Measurements from ENCODE around the gene RPS6KB2. TPM values are rescaled to one million over a fixed set of nuclear protein-coding genes. Genes with fewer than 3 reads are reported as not detected.
A peak's percentile ranks its signal among the peaks of the same experiment; 100 is the strongest.

Gene RPS6KB2
- total and polyA plus RNA-seq, 10 of the 15 experiments (the other 5 are each of a cell fraction or from before 2014, with no cell fraction given) = 0.39 to 101 (median 58.4) TPM

- no peak for TF ChIP-seq USF2 (IDR thresholded peaks at IDR 0.05; ENCODE audit: borderline replicate concordance, low read depth, low read length)
- no peak for TF ChIP-seq RFX5 (IDR thresholded peaks at IDR 0.05; ENCODE audit: low read depth, low read length)
- TF ChIP-seq POLR2AphosphoS5 (IDR thresholded peaks at IDR 0.05; ENCODE audit: low read length) = 0 out of 2 replicates have a peak, but pooled peaks have one; percentile 5
- no peak for TF ChIP-seq GABPA (IDR thresholded peaks at IDR 0.05; ENCODE audit: low read depth)
- TF ChIP-seq POLR2A (IDR thresholded peaks at IDR 0.05; ENCODE audit: low read depth, low read length) = peak; percentile 70
- no peak for TF ChIP-seq NFXL1 (IDR thresholded peaks at IDR 0.05; ENCODE audit: borderline replicate concordance)
Observed at GRCh38 chr11:67396587-67397389, 31.5 kb upstream of the RPS6KB2 start (continued).

- H4K20me1 ChIP-seq (ENCODE audit: control insufficient read depth, insufficient read depth) = no peaks in the 10 kb centered on the region; the same call in 1 of the 2 replicates
- intact Hi-C loops (cut with micrococcal nuclease; ENCODE audit: unreplicated experiment) (no loop called here), in situ Hi-C loops (cut with MboI) (no loop called here)
- DNase-seq (ENCODE audit: low read depth, low spot score) (no peak), ATAC-seq (no peak), FAIRE-seq (no peak)
- H3K4me3 ChIP-seq = no peak overlapping the region
- H3K27ac ChIP-seq (ENCODE audit: control insufficient read depth, insufficient read depth) = no peak overlapping the region
- ChIA-PET CTCF (interaction anchor here (0.8 kb wide), 1 partner anchor 45 kb away, joined by 3 read pairs; no protein-coding TSS in a partner anchor), POLR2A (no interaction called here), SMC1A (ENCODE audit: uncharacterized antibody, unreplicated experiment) (interaction anchor here (0.9 kb wide), 1 partner anchor 54 kb away, joined by 4 read pairs; no protein-coding TSS in a partner anchor), RAD21 (ENCODE audit: unreplicated experiment) (interaction anchor here (1.5 kb wide), 1 partner anchor 89 kb away, joined by 4 read pairs; no protein-coding TSS in a partner anchor)
- H3K9ac ChIP-seq (ENCODE audit: control insufficient read depth, insufficient read depth, low read length) = no peak overlapping the region
- peaks cover 23 to 30% of the 10 kb centered on the region in 2 experiments for H3K36me3 ChIP-seq (ENCODE audit: control insufficient read depth in 2 of 2, insufficient read depth in 2 of 2, low read length in 1 of 2)
- H2AFZ ChIP-seq (ENCODE audit: control insufficient read depth, low read depth, low read length) = no peak overlapping the region
- H3K79me2 ChIP-seq (ENCODE audit: control insufficient read depth, insufficient read depth, low read length) = peaks cover 37% of the 10 kb centered on the region
- H3K9me3 ChIP-seq (replicated peaks; ENCODE audit: control insufficient read depth, insufficient read depth, low read length) = no peaks in the 10 kb centered on the region; the same call in 2 of the 3 replicates
- no peak overlapping the region for H3K4me2 ChIP-seq (ENCODE audit: control insufficient read depth, insufficient read depth)
- WGBS (ENCODE audit: insufficient coverage, insufficient replicate concordance, low lambda C conversion rate, missing lambda C conversion rate) = 77% methylated on average over 6 of the region's 6 CpGs
- H3K27me3 ChIP-seq (replicated peaks in 1 of 2; ENCODE audit: control insufficient read depth in 2 of 2, insufficient read depth in 2 of 2, low read length in 1 of 2) = no peaks in the 10 kb centered on the region
- BruUV-seq (replicated peaks) = no TSS peak
- TF ChIP-seq PML (IDR thresholded peaks at IDR 0.05; ENCODE audit: low read length) = 0 out of 2 replicates have a peak, but pooled peaks have one; percentile 24
- TF ChIP-seq TCF7 (IDR thresholded peaks at IDR 0.05; ENCODE audit: borderline replicate concordance) = no peak
- TF ChIP-seq POLR2A (IDR thresholded peaks at IDR 0.05; ENCODE audit: low read depth, low read length) = peak; percentile 46; the same call in 1 of the 2 replicates
- H3K4me1 ChIP-seq (ENCODE audit: control insufficient read depth, insufficient read depth, low read length) = peaks cover 25% of the 10 kb centered on the region
Observed at GRCh38 chr11:67397536-67397935, 30.8 kb upstream of the RPS6KB2 start.
